ENCODE measurements around the gene SPI1. TPM values are rescaled to one million over a fixed set of nuclear protein-coding genes. Genes with fewer than 3 reads are reported as not detected.

The SPI1 gene
- total and polyA plus RNA-seq, 4 experiments from 2014 or later = 0.28 to 5.0 (median 4.8) TPM; not detected in 1

DNA sequence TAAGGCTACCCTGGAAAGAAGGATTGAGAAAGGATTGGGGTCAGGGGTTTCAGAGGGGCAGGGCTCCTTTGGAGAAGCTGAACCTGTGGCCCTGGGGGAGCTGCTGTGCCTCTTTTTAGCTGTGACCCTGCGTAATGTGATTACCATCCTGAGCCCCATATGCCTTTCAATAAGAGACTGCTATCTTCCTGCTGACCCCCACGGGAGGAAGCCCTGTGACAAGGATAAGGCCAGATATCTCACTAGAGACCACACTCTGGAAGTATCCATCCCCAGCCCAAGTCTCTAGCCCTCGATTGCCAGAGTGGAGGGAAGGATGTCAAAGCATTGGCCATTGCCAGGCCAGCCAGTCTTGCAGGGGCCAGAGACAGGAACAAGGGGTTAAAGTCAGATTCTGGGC is 25.2 kb upstream of the SPI1 start:
- peaks cover 31% of the 10 kb centered on the region for H3K4me1 ChIP-seq (ENCODE audit: insufficient read depth, low read length)

DNA sequence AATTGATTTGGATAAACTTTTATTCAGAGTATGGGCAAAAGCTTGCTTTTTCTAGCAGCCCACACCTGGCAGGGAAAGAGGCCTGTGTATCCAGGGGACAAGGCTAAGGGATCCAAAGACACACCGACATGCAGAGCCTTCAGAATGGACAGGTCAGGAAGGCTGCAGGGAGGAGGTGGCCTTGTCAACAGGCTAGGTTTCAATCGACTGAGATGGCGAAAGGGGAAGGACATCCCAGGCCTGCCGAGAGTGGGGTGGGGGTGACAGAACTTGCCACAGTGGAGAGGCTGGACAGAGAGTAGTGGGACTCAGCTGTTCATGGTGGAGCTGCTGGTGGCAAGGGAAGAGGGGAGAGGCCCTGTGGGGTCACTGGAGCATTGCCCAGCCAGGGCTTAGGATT is 24.8 kb upstream of the SPI1 start:
- H3K36me3 Mint-ChIP-seq = peaks cover 0 to 2% of the 10 kb centered on the region in 2 donors
- no peaks in the 10 kb centered on the region for H3K27me3 Mint-ChIP-seq
- H3K27ac ChIP-seq (ENCODE audit: low read depth, low read length) = no peak overlapping the region
- H3K4me3 ChIP-seq (ENCODE audit: low read length in 2 of 2) = no peak overlapping the region
- no peaks in the 10 kb centered on the region for H3K9me3 Mint-ChIP-seq
- peak overlapping the region in 2 of 7 donors; percentile 57 to 59 for H3K27ac Mint-ChIP-seq
- CTCF ChIA-PET (ENCODE audit: partially characterized antibody) = interaction anchor here (0.7 to 10.3 kb wide), 3 partner anchors 9 to 30 kb away, joined by 3 to 149 read pairs (median 4); no protein-coding TSS in a partner anchor
- POLR2A ChIA-PET (ENCODE audit: partially characterized antibody) = no interaction called here
- intact Hi-C loops (cut with micrococcal nuclease) = no loop called here
- no peaks in the 10 kb centered on the region for H3K36me3 ChIP-seq (ENCODE audit: insufficient read depth, low read length)
- H3K4me3 Mint-ChIP-seq = no peak overlapping the region
- peaks cover 13 to 36% (median 27%) of the 10 kb centered on the region in 4 donors for H3K4me1 Mint-ChIP-seq
- H3K27me3 ChIP-seq (ENCODE audit: insufficient read depth, low read length) = no peaks in the 10 kb centered on the region
- H3K9me3 ChIP-seq (ENCODE audit: control insufficient read depth in 1 of 2, low read length in 2 of 2) = no peaks in the 10 kb centered on the region
- peaks cover 31% of the 10 kb centered on the region for H3K4me1 ChIP-seq (ENCODE audit: insufficient read depth, low read length)
- no peak for DNase-seq

More for the DNA sequence above, 25.2 kb upstream of the SPI1 start:
- DNase-seq = no peak
- Mint-ChIP-seq H3K9me3 (no peaks in the 10 kb centered on the region), H3K36me3 (peaks cover 0 to 2% of the 10 kb centered on the region in 2 donors), H3K4me3 (no peak overlapping the region), H3K27ac (peak overlapping the region in 1 of 7 donors; percentile 57), H3K27me3 (no peaks in the 10 kb centered on the region), H3K4me1 (peaks cover 12 to 31% (median 25%) of the 10 kb centered on the region in 4 donors)
- ChIA-PET POLR2A (ENCODE audit: partially characterized antibody) (no interaction called here), CTCF (ENCODE audit: partially characterized antibody) (interaction anchor here (0.7 to 10.3 kb wide), 3 partner anchors 9 to 31 kb away, joined by 3 to 149 read pairs (median 4); no protein-coding TSS in a partner anchor)
- Histone ChIP-seq H3K4me3 (ENCODE audit: low read length in 2 of 2) (no peak overlapping the region), H3K27ac (ENCODE audit: low read depth, low read length) (no peak overlapping the region), H3K27me3 (ENCODE audit: insufficient read depth, low read length) (no peaks in the 10 kb centered on the region), H3K9me3 (ENCODE audit: control insufficient read depth in 1 of 2, low read length in 2 of 2) (no peaks in the 10 kb centered on the region), H3K36me3 (ENCODE audit: insufficient read depth, low read length) (no peaks in the 10 kb centered on the region)
- intact Hi-C loops (cut with micrococcal nuclease) = no loop called here

DNA sequence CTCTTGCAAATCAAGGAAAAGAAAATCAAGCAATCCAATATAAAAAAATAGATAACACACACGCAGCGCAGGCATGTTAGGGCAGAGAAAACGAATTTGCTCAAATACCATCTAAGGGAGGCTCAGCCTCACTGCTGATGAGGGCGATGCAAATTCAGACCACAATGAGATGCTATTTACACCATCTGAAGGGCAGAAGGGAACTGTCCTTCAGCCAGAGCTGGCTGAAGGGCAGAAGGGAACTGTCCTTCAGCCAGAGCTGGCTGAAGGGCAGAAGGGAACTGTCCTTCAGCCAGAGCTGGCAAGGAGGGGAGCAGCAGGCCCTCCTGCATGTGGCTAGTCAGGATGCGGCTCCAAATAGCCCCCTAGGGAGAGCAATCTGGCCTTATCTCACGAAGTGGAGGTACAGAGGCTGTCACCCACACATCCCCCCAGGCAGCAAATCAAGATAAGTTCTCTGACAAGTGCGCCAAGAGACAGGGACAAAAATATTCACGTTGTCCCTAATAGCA is 22.5 kb upstream of the SPI1 start:
- Mint-ChIP-seq H3K4me3 (peak overlapping the region; percentile 80 to 95 (median 84)), H3K27ac (peak overlapping the region; percentile 69 to 94 (median 86)), H3K9me3 (peaks cover 0 to 1% (median 0%) of the 10 kb centered on the region in 8 donors), H3K4me1 (peaks cover 11 to 33% (median 21%) of the 10 kb centered on the region in 4 donors), H3K27me3 (no peaks in the 10 kb centered on the region), H3K36me3 (no peaks in the 10 kb centered on the region)
- ChIA-PET CTCF (ENCODE audit: partially characterized antibody) (interaction anchor here (1.6 to 10.3 kb wide), 4 partner anchors 8 to 28 kb away, joined by 4 to 149 read pairs (median 14); partner anchors contain the start of gene SLC39A13), POLR2A (ENCODE audit: partially characterized antibody) (interaction anchor here (0.6 to 3.4 kb wide), 8 partner anchors 8 to 513 kb away, joined by 3 to 31 read pairs (median 11); partner anchors contain the start of genes DDB2, SLC39A13 and SPI1)
- Histone ChIP-seq H3K4me1 (ENCODE audit: insufficient read depth, low read length) (peaks cover 24% of the 10 kb centered on the region), H3K27ac (ENCODE audit: low read depth, low read length) (peak overlapping the region; percentile 58), H3K27me3 (ENCODE audit: insufficient read depth, low read length) (no peaks in the 10 kb centered on the region), H3K9me3 (ENCODE audit: control insufficient read depth in 1 of 2, low read length in 2 of 2) (no peaks in the 10 kb centered on the region), H3K4me3 (ENCODE audit: low read length in 2 of 2) (peak overlapping the region in 1 of 2 donors; percentile 61), H3K36me3 (ENCODE audit: insufficient read depth, low read length) (no peaks in the 10 kb centered on the region)
- intact Hi-C loops (cut with micrococcal nuclease) = loop anchor here (2.0 kb wide), 1 partner anchor 26 kb away; no protein-coding TSS in a partner anchor
- no peak for DNase-seq

DNA sequence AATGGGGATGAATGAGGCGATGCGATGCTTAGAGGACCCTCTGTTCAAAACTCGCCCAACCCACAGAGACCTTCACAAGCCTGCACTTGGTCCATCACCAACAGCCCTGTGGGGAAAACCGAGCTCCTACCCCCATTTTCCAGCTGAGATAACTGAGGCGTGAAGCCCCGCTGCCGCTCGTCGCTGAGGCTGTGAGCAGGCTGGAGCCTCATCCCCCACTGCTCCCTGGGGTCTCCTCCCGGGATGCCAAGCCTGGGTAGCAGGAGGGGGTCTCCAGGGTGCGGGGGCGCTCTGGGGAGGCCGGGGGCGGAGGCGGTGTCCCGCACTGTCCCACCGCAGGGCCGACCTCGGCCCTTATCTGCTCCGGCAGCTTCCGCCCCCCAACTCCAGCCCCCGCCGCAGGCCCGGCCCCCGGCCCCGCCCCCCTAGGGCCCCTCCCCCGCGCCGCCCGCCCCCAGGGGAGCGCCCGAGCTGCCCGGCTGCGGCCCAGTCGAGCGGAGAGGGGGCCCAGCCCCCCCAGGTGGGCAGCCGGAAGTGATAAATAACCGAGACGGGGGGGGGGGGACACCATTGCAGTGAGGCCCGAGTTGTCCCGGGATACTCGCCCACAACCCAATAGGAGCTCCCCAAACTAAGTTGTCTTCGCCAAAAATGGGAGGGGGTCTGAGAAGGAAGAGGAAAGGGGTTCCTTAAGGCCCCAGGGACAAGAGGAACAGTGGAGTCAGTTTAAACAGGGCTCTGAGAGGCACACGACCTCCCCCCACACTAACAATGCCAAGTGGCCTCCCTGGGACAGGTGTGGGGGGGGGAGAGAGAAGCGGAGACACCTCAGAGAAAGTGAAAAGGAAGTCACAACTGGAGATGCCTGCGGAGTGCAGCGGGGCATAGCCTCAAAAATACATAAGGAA is 21.8 kb upstream of the SPI1 start:
- Mint-ChIP-seq H3K4me3 (peak overlapping the region; percentile 80 to 95 (median 84)), H3K27ac (peak overlapping the region; percentile 85 to 94 (median 88)), H3K27me3 (no peaks in the 10 kb centered on the region), H3K4me1 (peaks cover 12 to 40% (median 27%) of the 10 kb centered on the region in 4 donors), H3K36me3 (no peaks in the 10 kb centered on the region), H3K9me3 (peaks cover 0 to 1% (median 0%) of the 10 kb centered on the region in 8 donors)
- peak overlapping the region; percentile 62 for H3K27ac ChIP-seq (ENCODE audit: low read depth, low read length)
- intact Hi-C loops (cut with micrococcal nuclease) = loop anchor here (2.0 kb wide), 1 partner anchor 25 kb away; no protein-coding TSS in a partner anchor
- H3K27me3 ChIP-seq (ENCODE audit: insufficient read depth, low read length) = no peaks in the 10 kb centered on the region
- ChIA-PET POLR2A (ENCODE audit: partially characterized antibody) (interaction anchor here (0.6 to 3.4 kb wide), 9 partner anchors 8 to 514 kb away, joined by 3 to 31 read pairs (median 12); partner anchors contain the start of genes DDB2, PSMC3, SLC39A13 and SPI1), CTCF (ENCODE audit: partially characterized antibody) (interaction anchor here (1.4 to 10.3 kb wide), 6 partner anchors 9 to 27 kb away, joined by 3 to 149 read pairs (median 10); partner anchors contain the start of genes SLC39A13 and SPI1)
- H3K4me1 ChIP-seq (ENCODE audit: insufficient read depth, low read length) = peaks cover 31% of the 10 kb centered on the region
- DNase-seq = peak in 4 of 5 donors; percentile 21 to 38 (median 26)
- H3K9me3 ChIP-seq (ENCODE audit: control insufficient read depth in 1 of 2, low read length in 2 of 2) = no peaks in the 10 kb centered on the region
- no peaks in the 10 kb centered on the region for H3K36me3 ChIP-seq (ENCODE audit: insufficient read depth, low read length)
- H3K4me3 ChIP-seq (ENCODE audit: low read length in 2 of 2) = peak overlapping the region in 1 of 2 donors; percentile 61

DNA sequence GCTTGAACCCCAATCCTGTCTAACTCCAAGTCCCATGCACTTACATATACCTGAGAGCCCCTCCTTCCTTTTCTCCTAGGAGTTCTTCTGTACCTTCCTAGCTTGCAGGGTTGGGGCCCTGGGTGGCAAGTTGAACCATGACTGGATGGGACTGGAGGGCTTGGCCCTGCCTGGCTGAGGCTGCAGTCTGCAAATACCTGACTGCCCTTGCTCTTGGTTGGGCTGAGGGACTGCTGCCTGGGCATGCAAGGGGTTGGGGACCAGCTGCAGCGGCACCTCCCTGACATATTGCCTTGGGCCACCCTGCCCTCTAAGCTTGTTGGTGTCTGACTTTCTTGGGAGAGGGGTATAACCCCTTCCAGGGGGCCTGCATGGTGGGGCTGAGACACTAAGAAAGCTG is 20.2 kb upstream of the SPI1 start:
- CTCF ChIA-PET (ENCODE audit: partially characterized antibody) = interaction anchor here (1.4 to 10.3 kb wide), 5 partner anchors 10 to 25 kb away, joined by 3 to 149 read pairs (median 12); partner anchors contain the start of genes SLC39A13 and SPI1
- intact Hi-C loops (cut with micrococcal nuclease) = no loop called here
- peaks cover 0 to 1% (median 0%) of the 10 kb centered on the region in 8 donors for H3K9me3 Mint-ChIP-seq

DNA sequence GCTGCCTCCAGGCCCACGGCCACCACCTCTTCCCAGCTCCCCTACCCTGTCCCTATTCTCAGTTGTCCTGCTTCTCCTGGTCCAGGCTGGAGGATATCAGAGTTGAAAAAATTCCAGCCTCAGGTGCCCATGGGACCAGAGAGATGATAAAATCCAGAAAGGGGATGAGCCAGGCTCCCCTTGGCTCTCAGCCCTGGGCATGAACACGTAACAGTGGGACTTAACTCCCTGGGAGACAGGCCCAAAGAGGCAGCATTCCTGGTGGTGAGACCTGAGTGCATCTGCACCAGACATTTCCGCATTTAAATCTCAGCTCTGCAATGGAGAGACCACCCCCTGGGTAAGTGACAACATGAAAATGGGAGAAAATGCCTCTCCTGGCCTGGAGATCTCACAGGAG is 19.7 kb upstream of the SPI1 start:
- H3K4me1 ChIP-seq (ENCODE audit: insufficient read depth, low read length) = peaks cover 51% of the 10 kb centered on the region
- intact Hi-C loops (cut with micrococcal nuclease) = no loop called here
- Mint-ChIP-seq H3K27me3 (no peaks in the 10 kb centered on the region), H3K36me3 (no peaks in the 10 kb centered on the region), H3K9me3 (peaks cover 0 to 1% (median 0%) of the 10 kb centered on the region in 8 donors), H3K27ac (peak overlapping the region; percentile 15 to 81 (median 65)), H3K4me3 (peak overlapping the region in 4 of 8 donors; percentile 6 to 67 (median 33)), H3K4me1 (peaks cover 16 to 60% (median 39%) of the 10 kb centered on the region in 4 donors)
- no peak overlapping the region for H3K4me3 ChIP-seq (ENCODE audit: low read length in 2 of 2)
- CTCF ChIA-PET (ENCODE audit: partially characterized antibody) = interaction anchor here (3.3 to 10.3 kb wide), 2 partner anchors 11 to 25 kb away, joined by 16 to 149 read pairs; partner anchors contain the start of gene SLC39A13
- H3K36me3 ChIP-seq (ENCODE audit: insufficient read depth, low read length) = no peaks in the 10 kb centered on the region
- no peak for DNase-seq
- H3K9me3 ChIP-seq (ENCODE audit: control insufficient read depth in 1 of 2, low read length in 2 of 2) = no peaks in the 10 kb centered on the region
- POLR2A ChIA-PET (ENCODE audit: partially characterized antibody) = interaction anchor here (2.6 to 3.4 kb wide), 3 partner anchors 9 to 28 kb away, joined by 12 to 31 read pairs (median 14); partner anchors contain the start of gene PSMC3
- H3K27me3 ChIP-seq (ENCODE audit: insufficient read depth, low read length) = no peaks in the 10 kb centered on the region
- H3K27ac ChIP-seq (ENCODE audit: low read depth, low read length) = no peak overlapping the region

More for the DNA sequence above, 20.2 kb upstream of the SPI1 start:
- Mint-ChIP-seq H3K4me1 (peaks cover 15 to 56% (median 37%) of the 10 kb centered on the region in 4 donors), H3K4me3 (peak overlapping the region in 3 of 8 donors; percentile 46 to 81 (median 67)), H3K27me3 (no peaks in the 10 kb centered on the region), H3K36me3 (no peaks in the 10 kb centered on the region), H3K27ac (peak overlapping the region; percentile 63 to 83 (median 75))
- Histone ChIP-seq H3K27ac (ENCODE audit: low read depth, low read length) (no peak overlapping the region), H3K36me3 (ENCODE audit: insufficient read depth, low read length) (no peaks in the 10 kb centered on the region), H3K4me3 (ENCODE audit: low read length in 2 of 2) (no peak overlapping the region), H3K9me3 (ENCODE audit: control insufficient read depth in 1 of 2, low read length in 2 of 2) (no peaks in the 10 kb centered on the region), H3K4me1 (ENCODE audit: insufficient read depth, low read length) (peaks cover 47% of the 10 kb centered on the region), H3K27me3 (ENCODE audit: insufficient read depth, low read length) (no peaks in the 10 kb centered on the region)
- POLR2A ChIA-PET (ENCODE audit: partially characterized antibody) = interaction anchor here (2.6 to 3.4 kb wide), 4 partner anchors 9 to 28 kb away, joined by 12 to 31 read pairs (median 15); partner anchors contain the start of genes PSMC3 and SLC39A13
- DNase-seq = no peak
